Measurements from ENCODE around the gene SOX21.

- TF ChIP-seq CTCF (IDR thresholded peaks at IDR 0.05) = no peak
- TF ChIP-seq POLR2A (IDR thresholded peaks at IDR 0.05) = no peak
- TF ChIP-seq POLR2AphosphoS5 (IDR thresholded peaks at IDR 0.05) = no peak
Observed at GRCh38 chr13:94700051-94700535, 12.3 kb downstream of the SOX21 start.

Data from prostate gland (tissue), 2 donors.